ENCODE data around the gene UNC93B1. TPM values are rescaled to one million over a fixed set of nuclear protein-coding genes. Genes with fewer than 3 reads are reported as not detected.

Gene UNC93B1
- total RNA-seq, 2 donors from 2014 or later = 51.9 to 52.8 TPM

DNA sequence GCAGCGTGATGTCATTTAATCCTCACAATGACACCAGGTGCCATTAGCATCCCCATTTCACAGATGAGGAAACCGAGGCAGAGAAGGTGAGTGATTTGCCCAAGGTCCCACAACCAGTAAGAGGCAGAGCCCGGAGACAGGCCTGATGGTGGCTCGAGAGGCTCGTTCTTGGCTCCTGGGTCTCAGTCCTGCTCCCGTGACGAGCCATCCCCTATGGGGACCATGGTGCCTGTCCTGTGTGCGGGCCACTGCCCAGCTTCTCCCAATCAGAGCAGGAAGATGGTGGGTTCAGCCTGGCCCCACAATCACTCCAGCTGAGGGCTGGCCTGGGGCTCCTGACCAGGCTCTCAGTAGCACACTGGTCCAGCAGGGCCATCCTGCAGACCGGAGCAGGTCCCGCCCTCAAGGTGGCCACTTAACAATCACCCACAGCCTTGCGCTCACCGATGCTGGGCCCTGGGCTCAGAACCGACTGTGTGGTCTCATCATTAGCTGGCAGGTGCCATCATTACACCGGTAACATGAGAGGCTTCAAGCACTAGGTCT is 9.8 kb upstream of the UNC93B1 start:
- no peak for DNase-seq
- ATAC-seq = no peak

GRCh38 chr11:68012843-68013610 is 9.1 kb upstream of the UNC93B1 start:
- no peak for DNase-seq
- intact Hi-C loops (cut with DNase I, micrococcal nuclease) = no loop called here
- ATAC-seq = no peak

More for the DNA sequence above, 9.8 kb upstream of the UNC93B1 start:
- intact Hi-C loops (cut with DNase I, micrococcal nuclease) = no loop called here

GRCh38 chr11:68012044-68012842 is 8.3 kb upstream of the UNC93B1 start:
- DNase-seq (no peak), ATAC-seq (no peak)
- intact Hi-C loops (cut with DNase I, micrococcal nuclease) = no loop called here

DNA sequence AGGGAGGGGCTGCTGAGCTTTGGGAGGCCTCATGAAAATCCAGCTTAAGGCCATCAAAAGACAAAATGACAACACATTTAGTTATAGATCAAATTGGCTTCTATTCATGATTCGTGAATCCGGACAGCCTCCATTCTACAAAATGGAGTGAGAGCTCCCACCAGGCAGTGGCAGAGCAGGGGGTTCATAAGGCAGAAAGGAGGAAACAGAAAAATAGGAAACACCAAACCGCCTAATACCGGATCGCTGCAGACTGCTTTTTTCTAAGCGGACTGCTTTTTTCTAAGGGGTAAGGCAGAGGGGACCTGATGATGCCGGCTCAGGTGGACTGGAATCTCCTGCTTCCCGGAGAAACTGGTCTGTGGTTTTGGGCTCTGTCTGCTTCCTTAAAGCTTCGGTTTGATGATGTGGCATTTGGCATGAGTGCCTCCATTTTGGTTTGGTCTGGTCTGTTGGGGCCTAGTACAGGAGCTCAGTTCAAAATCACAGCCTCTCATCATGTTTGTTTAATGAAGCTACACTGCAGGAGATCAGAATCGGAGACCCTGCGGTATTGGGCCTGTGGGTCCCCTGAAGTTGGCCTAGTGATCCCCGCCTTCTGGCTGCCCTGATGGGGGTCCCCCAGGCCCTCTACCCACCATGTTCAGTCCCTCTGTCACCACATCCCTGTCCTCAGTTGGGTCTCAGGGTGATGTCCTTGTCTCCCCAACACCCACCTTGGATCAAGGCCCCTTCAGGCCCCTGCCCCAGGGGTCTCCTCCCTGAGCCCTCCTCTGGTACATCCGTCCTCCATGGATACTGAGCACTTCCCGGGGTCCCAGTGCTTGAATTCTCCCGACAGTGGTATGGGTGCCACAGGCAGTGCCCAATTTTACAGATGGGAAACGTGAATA is 7.4 kb upstream of the UNC93B1 start:
- DNase-seq (no peak), ATAC-seq (no peak)
- intact Hi-C loops (cut with DNase I, micrococcal nuclease) = no loop called here

DNA sequence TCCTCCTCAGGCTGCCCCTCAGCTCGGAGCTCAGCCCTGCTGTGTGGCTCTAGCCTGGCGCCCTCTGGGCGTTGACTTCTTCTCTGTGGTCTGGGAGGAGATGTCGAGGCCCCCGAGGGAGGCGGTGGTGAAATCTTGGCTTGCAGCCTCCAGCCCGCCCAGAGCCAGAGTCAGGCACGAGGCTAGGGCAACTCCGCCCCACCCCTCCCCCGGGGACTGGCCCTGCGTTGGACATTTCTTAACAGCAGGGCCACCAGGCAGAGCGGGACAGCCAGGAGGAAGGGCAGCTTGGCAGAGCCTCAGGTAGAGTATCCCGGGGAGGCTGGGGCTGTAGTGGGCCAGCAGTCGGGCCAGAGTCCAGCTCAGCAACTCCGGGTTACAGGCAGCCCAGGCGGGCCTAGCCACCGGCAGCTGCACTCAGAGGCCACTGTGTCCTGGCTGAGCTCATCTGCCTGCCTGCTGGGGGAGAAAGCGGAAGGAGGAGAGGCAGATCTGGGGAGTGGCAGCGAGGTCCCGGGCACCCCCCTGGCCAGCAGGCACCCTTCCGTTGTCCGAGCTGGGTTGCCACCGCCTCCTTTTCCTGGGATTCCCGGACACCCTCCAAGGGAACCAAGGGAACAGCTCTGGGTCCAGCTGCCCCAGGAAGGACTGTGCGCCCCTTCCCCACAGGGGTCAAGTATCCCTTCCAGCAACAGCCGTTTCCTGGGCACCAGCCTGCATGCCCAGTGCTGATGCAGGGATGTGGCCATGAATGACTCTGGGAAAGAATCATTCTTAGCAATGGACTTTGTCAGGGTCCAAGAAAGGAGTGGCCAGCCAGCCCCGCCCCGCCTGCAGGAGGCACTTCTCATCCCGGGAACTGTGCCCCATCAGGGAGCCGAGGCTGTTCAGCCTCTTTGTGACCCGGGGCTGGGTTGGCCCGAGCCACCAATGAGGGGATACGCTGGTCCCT is 6.5 kb upstream of the UNC93B1 start, which contains the start of gene ALDH3B1:
TSS of gene ALDH3B1 (plus strand) at position 238 of the 952 bp plus-strand sequence. CDS start 4,971 bp downstream, outside the sequence.
- ATAC-seq (peak; percentile 72), DNase-seq (peak; percentile 92 to 95)
- intact Hi-C loops (cut with DNase I, micrococcal nuclease) = no loop called here

DNA sequence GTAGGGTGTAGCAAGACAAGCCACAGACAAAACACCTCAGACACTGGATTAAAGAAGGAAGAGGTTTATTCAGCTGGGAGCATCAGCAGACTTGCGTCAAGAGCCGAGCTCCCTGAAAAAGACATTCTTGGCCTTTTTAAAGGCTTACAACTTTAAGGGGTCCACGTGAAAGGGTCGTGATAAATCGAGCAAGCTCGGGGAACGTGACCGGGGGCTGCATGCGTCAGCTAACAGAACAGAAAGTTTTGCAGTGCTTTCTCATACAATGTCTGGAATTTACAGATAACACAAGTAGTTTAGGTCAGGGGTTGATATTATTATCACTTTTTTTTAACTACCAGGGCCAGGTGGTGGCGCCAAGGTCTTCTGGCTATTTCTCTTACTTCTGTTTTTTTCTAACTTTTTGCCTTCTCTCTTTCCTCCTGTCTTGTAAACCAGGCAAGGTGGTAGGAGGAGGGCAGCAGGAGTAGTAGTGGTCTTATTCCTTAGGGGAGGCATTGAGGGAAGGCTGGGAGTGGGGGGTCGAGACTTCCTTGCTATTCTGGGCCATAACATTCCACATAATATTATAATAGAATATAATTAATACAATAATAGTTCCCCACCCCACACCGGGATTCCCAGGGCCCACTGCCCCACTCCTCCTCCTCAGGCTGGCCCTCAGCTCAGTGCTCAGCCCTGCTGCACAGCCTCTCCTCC is 5.6 kb upstream of the UNC93B1 start:
- no peak for ATAC-seq

GRCh38 chr11:68008381-68009337 is 4.8 kb upstream of the UNC93B1 start:
- intact Hi-C loops (cut with DNase I, micrococcal nuclease) = no loop called here
- DNase-seq = peak; percentile 73 to 80
- peak; percentile 31 for ATAC-seq

More for the DNA sequence above, 5.6 kb upstream of the UNC93B1 start:
- intact Hi-C loops (cut with DNase I, micrococcal nuclease) = no loop called here
- DNase-seq = no peak

DNA sequence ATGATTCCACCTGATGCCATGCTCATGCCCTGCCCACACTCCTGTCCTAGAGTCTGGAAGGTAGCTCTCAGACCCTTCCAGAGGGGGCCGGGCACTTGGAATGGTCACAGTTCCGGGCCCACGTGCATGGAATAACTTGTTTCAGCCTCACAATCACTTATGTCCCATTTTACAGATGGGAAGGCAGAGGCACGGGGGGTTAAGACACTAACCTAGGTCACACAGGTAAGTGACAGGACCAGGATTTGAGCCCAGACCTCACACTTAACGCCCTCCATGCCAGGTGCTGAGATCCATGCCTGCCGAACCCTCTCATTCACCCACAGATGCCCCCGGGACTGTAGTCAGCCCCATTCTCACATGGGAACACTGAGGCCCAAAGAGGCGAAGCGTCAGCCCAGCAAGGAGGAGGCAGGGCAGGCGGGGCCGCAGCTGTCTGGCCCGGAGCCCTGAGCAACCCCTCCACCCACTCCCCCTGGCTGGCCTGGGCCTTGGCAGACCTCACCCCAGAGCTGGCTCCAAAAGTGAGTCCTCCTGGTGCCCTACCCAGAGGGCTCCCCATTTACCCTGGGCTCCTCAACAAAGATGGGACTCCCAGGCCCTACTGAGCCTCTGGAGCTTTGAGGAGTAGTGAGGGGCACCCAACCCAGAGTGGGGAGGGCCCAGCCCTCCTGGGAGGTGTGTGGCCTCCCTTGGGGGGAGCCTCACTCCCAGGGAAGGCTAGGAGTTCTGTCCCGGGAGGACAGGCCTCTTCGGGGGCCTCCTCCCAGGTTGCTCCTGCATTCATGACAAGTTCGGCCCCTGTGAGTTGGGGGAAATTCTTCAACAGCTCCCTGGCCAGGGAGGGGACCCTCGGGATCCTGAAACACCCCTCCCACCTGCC is 3.8 kb upstream of the UNC93B1 start:
- no peak for DNase-seq
- intact Hi-C loops (cut with DNase I, micrococcal nuclease) = no loop called here
- no peak for ATAC-seq

DNA sequence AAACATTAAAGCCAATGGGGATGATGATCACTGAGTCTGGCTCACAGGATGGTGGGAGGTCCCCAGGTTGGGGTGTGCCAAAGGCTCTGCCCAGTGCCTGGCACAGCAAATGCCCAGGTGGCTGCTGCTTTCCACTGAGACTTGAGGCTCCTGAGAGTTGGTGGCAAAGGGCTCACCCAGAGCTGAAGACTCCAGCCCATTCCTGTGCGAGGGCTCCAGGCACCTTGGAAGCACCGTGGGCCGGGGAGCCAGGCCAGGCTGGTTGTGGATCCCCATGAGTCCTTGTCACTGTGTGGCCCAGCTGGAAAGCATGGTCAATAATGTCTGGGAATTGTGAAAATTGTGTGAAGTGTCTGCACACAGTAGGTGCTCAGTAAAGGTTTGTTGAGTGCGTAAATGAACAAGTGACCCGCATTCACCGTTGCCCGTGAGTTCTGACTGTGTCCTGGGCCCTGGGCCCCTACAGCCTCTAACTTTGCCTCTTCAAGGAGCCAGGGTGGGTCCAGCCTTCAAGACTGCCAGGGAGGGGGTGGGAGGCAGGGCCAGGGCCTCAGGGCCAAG is 2.8 kb upstream of the UNC93B1 start:
- no peak for ATAC-seq
- intact Hi-C loops (cut with DNase I, micrococcal nuclease) = no loop called here
- DNase-seq = no peak

DNA sequence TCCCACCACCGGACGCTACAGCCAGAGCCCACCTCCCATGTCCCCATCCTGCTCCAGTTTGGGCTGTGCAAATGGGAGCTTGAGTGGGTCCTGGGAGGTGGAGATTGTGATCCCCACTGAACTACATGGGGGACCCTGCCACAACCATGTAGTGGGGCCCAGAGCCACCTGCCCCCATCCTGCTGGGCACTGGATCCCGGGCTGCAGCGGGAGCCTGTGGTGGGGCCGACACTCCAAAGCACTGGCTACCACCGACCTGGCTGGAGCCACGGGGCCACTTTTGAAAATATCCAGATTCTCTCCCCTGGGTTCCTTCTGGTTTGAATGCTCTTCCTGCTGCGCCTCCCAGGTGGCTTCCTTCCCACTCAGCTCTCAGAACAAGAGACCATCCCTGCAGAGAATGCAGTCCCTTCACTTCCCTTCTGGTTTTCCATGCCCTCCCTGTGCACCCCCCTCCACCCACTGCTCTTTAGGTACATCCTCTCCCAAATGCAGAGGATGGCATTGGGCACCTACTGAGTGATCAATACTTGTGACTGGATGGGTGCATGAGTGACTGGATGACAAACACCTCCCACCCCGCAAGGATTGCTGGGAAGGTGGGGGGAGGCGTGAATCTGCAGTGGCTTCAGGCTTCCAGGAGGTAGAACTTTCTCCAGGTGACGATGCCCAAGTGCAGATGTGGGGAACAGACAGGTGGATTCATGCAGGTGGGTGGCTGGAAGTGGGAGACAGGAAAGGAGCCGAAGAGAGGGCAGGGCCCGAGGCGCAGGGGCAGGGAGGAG is 846 bp upstream of the UNC93B1 start:
- no peak for ATAC-seq
- no peak for DNase-seq
- intact Hi-C loops (cut with DNase I, micrococcal nuclease) = no loop called here

- intact Hi-C loops (cut with DNase I, micrococcal nuclease) = no loop called here
- ATAC-seq (peak; percentile 68), DNase-seq (peak in 1 of 2 donors; percentile 81)
These were observed 705 bp downstream of the UNC93B1 start for GRCh38 chr11:68002938-68003845.

DNA sequence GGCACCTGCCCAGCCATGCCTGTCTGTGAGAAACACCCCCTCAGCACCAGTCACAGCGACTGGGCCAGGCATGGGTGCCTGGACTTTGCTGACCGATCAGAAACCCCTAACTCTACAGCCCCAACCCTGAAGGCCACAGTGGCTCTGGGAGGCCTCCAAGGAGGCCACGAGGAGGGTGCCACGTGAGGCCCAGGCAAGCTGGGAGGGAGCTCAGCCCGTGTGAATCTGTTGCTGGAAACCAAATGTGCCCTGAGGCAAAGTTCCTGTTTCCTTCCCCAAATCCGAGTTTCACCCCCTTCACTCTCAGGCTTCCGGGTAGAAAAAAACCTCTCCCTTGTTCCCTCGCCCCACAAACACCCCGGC is 1.3 kb downstream of the UNC93B1 start:
- ATAC-seq (no peak), DNase-seq (no peak)
- intact Hi-C loops (cut with DNase I, micrococcal nuclease) = no loop called here

DNA sequence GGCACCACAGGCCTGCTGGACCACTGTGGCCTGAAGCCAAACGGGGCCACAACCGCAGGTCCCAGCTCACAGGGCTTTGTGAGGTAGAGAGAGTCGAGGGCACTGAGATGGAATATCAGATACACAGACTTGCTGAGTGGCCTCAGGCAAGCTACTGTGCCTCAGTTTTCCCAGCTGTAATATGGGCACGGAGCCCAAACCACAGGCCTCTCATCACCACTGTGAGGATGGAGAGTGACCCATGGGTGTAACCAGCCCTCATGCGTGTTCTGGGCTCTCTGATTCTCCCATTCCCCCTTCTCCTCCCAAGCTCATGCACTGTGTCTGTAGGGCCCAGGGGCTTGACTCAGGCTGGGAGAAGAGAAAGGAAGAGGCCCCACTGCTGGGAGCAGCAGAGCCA is 4.2 kb downstream of the UNC93B1 start:
- ATAC-seq (no peak), DNase-seq (no peak)
- intact Hi-C loops (cut with DNase I, micrococcal nuclease) = no loop called here
